ENCODE data around the gene SLC16A9. TPM values are rescaled to one million over a fixed set of nuclear protein-coding genes. Genes with fewer than 3 reads are reported as not detected.

Gene SLC16A9
- total and polyA plus RNA-seq, 4 experiments from 2014 or later, result not detected

- no peak for DNase-seq
- POLR2A ChIA-PET (ENCODE audit: partially characterized antibody), result no interaction called here
- Histone ChIP-seq H3K4me3 (ENCODE audit: low read length in 2 of 2) (no peak overlapping the region), H3K27ac (ENCODE audit: low read depth, low read length) (no peak overlapping the region), H3K4me1 (ENCODE audit: insufficient read depth, low read length) (no peaks in the 10 kb centered on the region), H3K36me3 (ENCODE audit: insufficient read depth, low read length) (no peaks in the 10 kb centered on the region), H3K9me3 (ENCODE audit: control insufficient read depth in 1 of 2, low read length in 2 of 2) (no peaks in the 10 kb centered on the region), H3K27me3 (ENCODE audit: insufficient read depth, low read length) (no peaks in the 10 kb centered on the region)
- H3K4me3 Mint-ChIP-seq, result no peak overlapping the region
- H3K9me3 Mint-ChIP-seq, result peaks cover 0 to 2% (median 0%) of the 10 kb centered on the region in 8 donors
- intact Hi-C loops (cut with micrococcal nuclease), result no loop called here
- CTCF ChIA-PET (ENCODE audit: partially characterized antibody), result no interaction called here
- peaks cover 27 to 29% of the 10 kb centered on the region in 2 donors for H3K27me3 Mint-ChIP-seq
- H3K4me1 Mint-ChIP-seq, result no peaks in the 10 kb centered on the region
- no peaks in the 10 kb centered on the region for H3K36me3 Mint-ChIP-seq
- no peak overlapping the region for H3K27ac Mint-ChIP-seq
Measured at GRCh38 chr10:59702347-59702746, 7.3 kb downstream of the SLC16A9 start.

GRCh38 chr10:59700709-59701108, 8.9 kb downstream of the SLC16A9 start:
- Mint-ChIP-seq H3K27me3 (peaks cover 17 to 20% of the 10 kb centered on the region in 2 donors), H3K9me3 (peaks cover 0 to 2% (median 0%) of the 10 kb centered on the region in 8 donors), H3K27ac (peak overlapping the region in 1 of 7 donors; percentile 6), H3K4me3 (no peak overlapping the region), H3K4me1 (no peaks in the 10 kb centered on the region), H3K36me3 (no peaks in the 10 kb centered on the region)
- Histone ChIP-seq H3K9me3 (ENCODE audit: control insufficient read depth in 1 of 2, low read length in 2 of 2) (no peaks in the 10 kb centered on the region), H3K36me3 (ENCODE audit: insufficient read depth, low read length) (no peaks in the 10 kb centered on the region), H3K4me1 (ENCODE audit: insufficient read depth, low read length) (no peaks in the 10 kb centered on the region), H3K4me3 (ENCODE audit: low read length in 2 of 2) (no peak overlapping the region), H3K27ac (ENCODE audit: low read depth, low read length) (no peak overlapping the region), H3K27me3 (ENCODE audit: insufficient read depth, low read length) (no peaks in the 10 kb centered on the region)
- POLR2A ChIA-PET (ENCODE audit: partially characterized antibody), result no interaction called here
- DNase-seq, result no peak
- CTCF ChIA-PET (ENCODE audit: partially characterized antibody), result no interaction called here
- intact Hi-C loops (cut with micrococcal nuclease), result no loop called here

- Mint-ChIP-seq H3K9me3 (peaks cover 0 to 2% (median 0%) of the 10 kb centered on the region in 8 donors), H3K27ac (no peak overlapping the region), H3K4me3 (no peak overlapping the region), H3K4me1 (no peaks in the 10 kb centered on the region), H3K27me3 (peaks cover 7 to 16% of the 10 kb centered on the region in 2 donors), H3K36me3 (no peaks in the 10 kb centered on the region)
- POLR2A ChIA-PET (ENCODE audit: partially characterized antibody), result no interaction called here
- no peak for DNase-seq
- Histone ChIP-seq H3K27ac (ENCODE audit: low read depth, low read length) (no peak overlapping the region), H3K4me3 (ENCODE audit: low read length in 2 of 2) (no peak overlapping the region), H3K4me1 (ENCODE audit: insufficient read depth, low read length) (no peaks in the 10 kb centered on the region), H3K36me3 (ENCODE audit: insufficient read depth, low read length) (no peaks in the 10 kb centered on the region), H3K9me3 (ENCODE audit: control insufficient read depth in 1 of 2, low read length in 2 of 2) (no peaks in the 10 kb centered on the region), H3K27me3 (ENCODE audit: insufficient read depth, low read length) (no peaks in the 10 kb centered on the region)
- CTCF ChIA-PET (ENCODE audit: partially characterized antibody), result no interaction called here
- intact Hi-C loops (cut with micrococcal nuclease), result no loop called here
Measured at GRCh38 chr10:59698326-59698725, 11.3 kb downstream of the SLC16A9 start.

GRCh38 chr10:59695637-59696036, 14.0 kb downstream of the SLC16A9 start:
- intact Hi-C loops (cut with micrococcal nuclease), result no loop called here
- Histone ChIP-seq H3K27me3 (ENCODE audit: insufficient read depth, low read length) (no peaks in the 10 kb centered on the region), H3K27ac (ENCODE audit: low read depth, low read length) (no peak overlapping the region), H3K9me3 (ENCODE audit: control insufficient read depth in 1 of 2, low read length in 2 of 2) (no peaks in the 10 kb centered on the region), H3K36me3 (ENCODE audit: insufficient read depth, low read length) (no peaks in the 10 kb centered on the region), H3K4me3 (ENCODE audit: low read length in 2 of 2) (no peak overlapping the region), H3K4me1 (ENCODE audit: insufficient read depth, low read length) (no peaks in the 10 kb centered on the region)
- H3K9me3 Mint-ChIP-seq, result peaks cover 0 to 2% (median 0%) of the 10 kb centered on the region in 8 donors
- H3K27ac Mint-ChIP-seq, result no peak overlapping the region
- no peak for DNase-seq
- ChIA-PET CTCF (ENCODE audit: partially characterized antibody) (no interaction called here), POLR2A (ENCODE audit: partially characterized antibody) (no interaction called here)
- no peaks in the 10 kb centered on the region for H3K36me3 Mint-ChIP-seq
- peaks cover 3 to 9% of the 10 kb centered on the region in 2 donors for H3K27me3 Mint-ChIP-seq
- no peaks in the 10 kb centered on the region for H3K4me1 Mint-ChIP-seq
- H3K4me3 Mint-ChIP-seq, result no peak overlapping the region

GRCh38 chr10:59694936-59695335, 14.7 kb downstream of the SLC16A9 start:
- Mint-ChIP-seq H3K27me3 (peaks cover 7 to 8% of the 10 kb centered on the region in 2 donors), H3K4me1 (no peaks in the 10 kb centered on the region), H3K4me3 (no peak overlapping the region), H3K36me3 (no peaks in the 10 kb centered on the region), H3K9me3 (peaks cover 0 to 3% (median 0%) of the 10 kb centered on the region in 8 donors), H3K27ac (no peak overlapping the region)
- ChIA-PET CTCF (ENCODE audit: partially characterized antibody) (no interaction called here), POLR2A (ENCODE audit: partially characterized antibody) (no interaction called here)
- Histone ChIP-seq H3K4me1 (ENCODE audit: insufficient read depth, low read length) (no peaks in the 10 kb centered on the region), H3K4me3 (ENCODE audit: low read length in 2 of 2) (no peak overlapping the region), H3K27ac (ENCODE audit: low read depth, low read length) (no peak overlapping the region), H3K27me3 (ENCODE audit: insufficient read depth, low read length) (no peaks in the 10 kb centered on the region), H3K9me3 (ENCODE audit: control insufficient read depth in 1 of 2, low read length in 2 of 2) (no peaks in the 10 kb centered on the region), H3K36me3 (ENCODE audit: insufficient read depth, low read length) (no peaks in the 10 kb centered on the region)
- intact Hi-C loops (cut with micrococcal nuclease), result no loop called here
- DNase-seq, result no peak

GRCh38 chr10:59692113-59692512, 17.5 kb downstream of the SLC16A9 start:
- no peaks in the 10 kb centered on the region for H3K4me1 ChIP-seq (ENCODE audit: insufficient read depth, low read length)
- no peaks in the 10 kb centered on the region for H3K9me3 ChIP-seq (ENCODE audit: control insufficient read depth in 1 of 2, low read length in 2 of 2)
- H3K27me3 ChIP-seq (ENCODE audit: insufficient read depth, low read length), result no peaks in the 10 kb centered on the region
- Mint-ChIP-seq H3K27me3 (peaks cover 4 to 8% of the 10 kb centered on the region in 2 donors), H3K9me3 (peaks cover 0 to 4% (median 0%) of the 10 kb centered on the region in 8 donors), H3K36me3 (no peaks in the 10 kb centered on the region), H3K27ac (no peak overlapping the region), H3K4me1 (no peaks in the 10 kb centered on the region), H3K4me3 (no peak overlapping the region)
- H3K36me3 ChIP-seq (ENCODE audit: insufficient read depth, low read length), result no peaks in the 10 kb centered on the region
- intact Hi-C loops (cut with micrococcal nuclease), result no loop called here
- DNase-seq, result no peak
- POLR2A ChIA-PET (ENCODE audit: partially characterized antibody), result no interaction called here
- no peak overlapping the region for H3K27ac ChIP-seq (ENCODE audit: low read depth, low read length)
- CTCF ChIA-PET (ENCODE audit: partially characterized antibody), result no interaction called here
- H3K4me3 ChIP-seq (ENCODE audit: low read length in 2 of 2), result no peak overlapping the region

- Histone ChIP-seq H3K27ac (ENCODE audit: low read depth, low read length) (no peak overlapping the region), H3K27me3 (ENCODE audit: insufficient read depth, low read length) (no peaks in the 10 kb centered on the region), H3K9me3 (ENCODE audit: control insufficient read depth in 1 of 2, low read length in 2 of 2) (no peaks in the 10 kb centered on the region), H3K4me3 (ENCODE audit: low read length in 2 of 2) (no peak overlapping the region), H3K36me3 (ENCODE audit: insufficient read depth, low read length) (no peaks in the 10 kb centered on the region), H3K4me1 (ENCODE audit: insufficient read depth, low read length) (no peaks in the 10 kb centered on the region)
- DNase-seq, result no peak
- Mint-ChIP-seq H3K4me1 (no peaks in the 10 kb centered on the region), H3K36me3 (no peaks in the 10 kb centered on the region), H3K27me3 (peaks cover 4 to 11% of the 10 kb centered on the region in 2 donors), H3K27ac (no peak overlapping the region), H3K4me3 (no peak overlapping the region), H3K9me3 (peaks cover 0 to 4% (median 0%) of the 10 kb centered on the region in 8 donors)
- ChIA-PET POLR2A (ENCODE audit: partially characterized antibody) (no interaction called here), CTCF (ENCODE audit: partially characterized antibody) (no interaction called here)
- intact Hi-C loops (cut with micrococcal nuclease), result no loop called here
Measured at GRCh38 chr10:59688921-59689351, 20.7 kb downstream of the SLC16A9 start.

GRCh38 chr10:59687657-59688056, 22.0 kb downstream of the SLC16A9 start:
- H3K4me3 ChIP-seq (ENCODE audit: low read length in 2 of 2), result no peak overlapping the region
- POLR2A ChIA-PET (ENCODE audit: partially characterized antibody), result no interaction called here
- Mint-ChIP-seq H3K27ac (no peak overlapping the region), H3K4me1 (no peaks in the 10 kb centered on the region), H3K9me3 (peaks cover 0 to 4% (median 0%) of the 10 kb centered on the region in 8 donors), H3K4me3 (no peak overlapping the region), H3K36me3 (no peaks in the 10 kb centered on the region), H3K27me3 (peaks cover 4 to 11% of the 10 kb centered on the region in 2 donors)
- no peaks in the 10 kb centered on the region for H3K9me3 ChIP-seq (ENCODE audit: control insufficient read depth in 1 of 2, low read length in 2 of 2)
- intact Hi-C loops (cut with micrococcal nuclease), result no loop called here
- CTCF ChIA-PET (ENCODE audit: partially characterized antibody), result no interaction called here
- no peak for DNase-seq
- H3K4me1 ChIP-seq (ENCODE audit: insufficient read depth, low read length), result no peaks in the 10 kb centered on the region
- H3K27me3 ChIP-seq (ENCODE audit: insufficient read depth, low read length), result no peaks in the 10 kb centered on the region
- no peaks in the 10 kb centered on the region for H3K36me3 ChIP-seq (ENCODE audit: insufficient read depth, low read length)
- no peak overlapping the region for H3K27ac ChIP-seq (ENCODE audit: low read depth, low read length)
